Measurements from ENCODE around the gene LRRC38. TPM values are rescaled to one million over a fixed set of nuclear protein-coding genes. Genes with fewer than 3 reads are reported as not detected.

Gene LRRC38
- total RNA-seq, 1 experiment from 2014 or later: not detected

DNA sequence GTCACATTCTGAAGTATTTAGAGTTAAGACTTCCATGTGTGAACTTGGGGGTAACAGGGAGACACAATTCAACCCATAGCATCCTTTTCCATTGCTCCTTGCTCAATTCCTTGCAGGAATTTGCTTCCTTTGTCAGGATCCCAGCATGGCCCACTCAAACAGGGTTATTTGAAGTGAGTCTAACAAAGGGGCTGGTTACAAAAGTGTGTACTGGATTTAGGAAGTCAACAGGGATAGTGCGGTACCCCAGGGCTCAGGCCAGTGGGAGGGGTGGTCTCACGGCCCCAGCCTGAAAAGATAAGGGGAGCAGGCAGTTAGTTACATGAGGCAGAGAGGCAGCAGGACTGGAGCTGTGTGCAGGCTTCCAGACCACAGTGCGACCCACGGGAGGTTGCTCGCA is 14.4 kb downstream of the LRRC38 start (continued):
- no peak for TF ChIP-seq REST (IDR thresholded peaks at IDR 0.05; ENCODE audit: low read depth)

DNA sequence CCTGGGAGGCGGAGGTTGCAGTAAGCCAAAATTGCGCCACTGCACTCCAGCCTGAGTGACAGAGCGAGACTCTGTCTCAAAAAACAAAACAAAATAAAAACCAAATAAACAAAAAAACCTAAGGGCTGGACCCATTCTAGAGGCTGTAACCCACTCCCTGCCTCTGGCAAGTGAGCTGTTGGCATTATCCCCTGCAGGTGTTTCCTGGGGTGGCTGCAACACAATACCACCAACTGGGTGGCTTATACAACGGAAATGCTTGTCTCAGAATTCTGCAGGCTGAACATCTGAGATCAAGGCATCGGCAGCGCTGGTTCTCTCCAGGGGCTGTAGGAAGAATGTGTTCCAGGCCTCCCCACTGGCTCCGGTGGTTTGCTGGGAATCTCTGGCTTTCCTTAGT is 15.2 kb downstream of the LRRC38 start:
- Histone ChIP-seq H3K9me2 (ENCODE audit: insufficient read depth) (no peaks in the 10 kb centered on the region), H3K27ac (ENCODE audit: low read depth, low read length) (no peak overlapping the region), H3K4me1 (ENCODE audit: control insufficient read depth in 1 of 2, insufficient read depth in 2 of 2, low read length in 2 of 2) (no peaks in the 10 kb centered on the region), H3K36me3 (ENCODE audit: control insufficient read depth in 1 of 2, insufficient read depth in 2 of 2, low read length in 2 of 2) (no peaks in the 10 kb centered on the region), H4K20me1 (ENCODE audit: insufficient read depth) (no peaks in the 10 kb centered on the region), H2AFZ (ENCODE audit: low read depth, low read length, poor library complexity, severe bottlenecking) (no peak overlapping the region), H3K79me2 (ENCODE audit: insufficient read depth, low read length) (no peaks in the 10 kb centered on the region), H3K9me3 (ENCODE audit: control insufficient read depth in 1 of 2, insufficient read depth in 1 of 2, low read depth in 1 of 2, low read length in 2 of 2) (no peaks in the 10 kb centered on the region), H3K4me3 (replicated peaks in 1 of 2; ENCODE audit: low read depth in 1 of 2, low read length in 2 of 2) (no peak overlapping the region), H3K9ac (ENCODE audit: low read length) (no peak overlapping the region), H3K4me2 (ENCODE audit: low read length) (no peak overlapping the region), H3K27me3 (ENCODE audit: insufficient read depth, low read length) (peaks cover 9% of the 10 kb centered on the region)
- POLR2A ChIA-PET: no interaction called here
- CTCF ChIA-PET: no interaction called here
- intact Hi-C loops (cut with micrococcal nuclease): no loop called here
- DNase-seq (ENCODE audit: low read depth, low spot score) (no peak), ATAC-seq (no peak)
- TF ChIP-seq YY1 (IDR thresholded peaks at IDR 0.05; ENCODE audit: extremely low read depth, insufficient replicate concordance, low read depth, low read length) (no peak), FOSL1 (IDR thresholded peaks at IDR 0.05; ENCODE audit: low read depth) (no peak), EZH2phosphoT487 (IDR thresholded peaks at IDR 0.05; ENCODE audit: borderline replicate concordance) (no peak), SRF (IDR thresholded peaks at IDR 0.05; ENCODE audit: low read depth) (no peak), ZFX (IDR thresholded peaks at IDR 0.05) (no peak), TCF7L2 (IDR thresholded peaks at IDR 0.05; ENCODE audit: borderline replicate concordance, extremely low read depth, insufficient read depth, insufficient read length) (no peak), RAD21 (IDR thresholded peaks at IDR 0.05; ENCODE audit: low read depth) (no peak), POLR2AphosphoS5 (IDR thresholded peaks at IDR 0.05; ENCODE audit: low read depth, low read length) (no peak), EZH2 (IDR thresholded peaks at IDR 0.05) (no peak), ELF1 (IDR thresholded peaks at IDR 0.05; ENCODE audit: borderline replicate concordance, low read depth) (no peak), SP1 (IDR thresholded peaks at IDR 0.05; ENCODE audit: low read depth) (no peak)
- TF ChIP-seq, protein P1, sequence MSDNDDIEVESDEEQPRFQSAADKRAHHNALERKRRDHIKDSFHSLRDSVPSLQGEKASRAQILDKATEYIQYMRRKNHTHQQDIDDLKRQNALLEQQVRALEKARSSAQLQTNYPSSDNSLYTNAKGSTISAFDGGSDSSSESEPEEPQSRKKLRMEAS (IDR thresholded peaks at IDR 0.05): no peak
- BruUV-seq (replicated peaks): no TSS peak
- RAD21 ChIA-PET (ENCODE audit: low non-redundant PET in 1 of 2, low total read pairs in 2 of 2, uncharacterized antibody in 2 of 2, unreplicated experiment in 2 of 2): no interaction called here
